ENCODE results near the gene AP2B1.

DNA sequence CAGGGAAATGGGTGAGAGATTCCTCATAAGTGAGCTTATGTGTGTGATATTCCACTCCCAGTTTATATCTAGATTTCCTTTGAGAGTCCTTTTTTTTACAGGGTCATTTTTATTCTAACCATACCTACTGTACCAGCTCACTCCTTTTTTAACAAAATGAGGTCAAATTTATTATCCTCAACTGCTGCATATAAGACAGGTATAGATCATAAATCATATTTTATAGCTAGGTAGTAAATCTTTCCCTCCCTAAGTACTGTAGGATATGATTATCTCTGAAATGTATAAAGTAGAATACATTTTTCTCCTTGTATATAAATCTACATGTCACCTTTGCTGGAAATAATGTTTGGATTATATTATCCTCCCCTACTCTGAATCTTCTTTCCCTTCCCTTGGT is 31.5 kb downstream of the AP2B1 start:
- TF ChIP-seq POLR2A (IDR thresholded peaks at IDR 0.05; ENCODE audit: low read depth, low read length) (no peak), POLR2AphosphoS5 (IDR thresholded peaks at IDR 0.05; ENCODE audit: low read depth, low read length) (no peak)

Measured in GM12891 (cell line).